ENCODE results near the gene SEMA7A.

Gene SEMA7A

GRCh38 chr15:74429781-74430400 lies 3.9 kb downstream of the SEMA7A start:
- DNase-seq, result no peak

- DNase-seq, result no peak
Measured at GRCh38 chr15:74428970-74429780, 4.6 kb downstream of the SEMA7A start.

- DNase-seq, result no peak
Measured at GRCh38 chr15:74428442-74428787, 5.3 kb downstream of the SEMA7A start.

- no peak for DNase-seq
Measured at GRCh38 chr15:74427607-74428441, 5.9 kb downstream of the SEMA7A start.

- no peak for DNase-seq
Measured at GRCh38 chr15:74426404-74427281, 7.1 kb downstream of the SEMA7A start.

- DNase-seq, result no peak
Measured at GRCh38 chr15:74425630-74426029, 8.1 kb downstream of the SEMA7A start.

GRCh38 chr15:74424901-74425528 lies 8.7 kb downstream of the SEMA7A start:
- no peak for DNase-seq

- DNase-seq, result no peak
Measured at GRCh38 chr15:74423431-74424257, 10.1 kb downstream of the SEMA7A start.

GRCh38 chr15:74422652-74423430 lies 10.9 kb downstream of the SEMA7A start:
- DNase-seq, result no peak

- DNase-seq, result no peak
Measured at GRCh38 chr15:74422265-74422651, 11.5 kb downstream of the SEMA7A start.

- no peak for DNase-seq
Measured at GRCh38 chr15:74421302-74422245, 12.2 kb downstream of the SEMA7A start.

GRCh38 chr15:74420193-74420905 lies 13.4 kb downstream of the SEMA7A start:
- DNase-seq, result no peak

- no peak for DNase-seq
Measured at GRCh38 chr15:74419432-74419831, 14.3 kb downstream of the SEMA7A start.

- DNase-seq, result no peak
Measured at GRCh38 chr15:74418575-74419338, 15.0 kb downstream of the SEMA7A start.

- no peak for DNase-seq
Measured at GRCh38 chr15:74417670-74418069, 16.1 kb downstream of the SEMA7A start.

GRCh38 chr15:74417225-74417624 lies 16.5 kb downstream of the SEMA7A start:
- DNase-seq, result no peak

GRCh38 chr15:74415966-74416916 lies 17.5 kb downstream of the SEMA7A start:
- DNase-seq, result no peak
